Endothelial cell of hepatic sinusoid (primary cell): Measurements from ENCODE around the gene ZNRF3.

Experiments
- in situ Hi-C: cut with HindIII; loops from 2 replicates; pipeline ENCODE4 v1.10.0; 2017; ENCODE audit warnings: low sequenced_read_pairs

The ZNRF3 gene

DNA sequence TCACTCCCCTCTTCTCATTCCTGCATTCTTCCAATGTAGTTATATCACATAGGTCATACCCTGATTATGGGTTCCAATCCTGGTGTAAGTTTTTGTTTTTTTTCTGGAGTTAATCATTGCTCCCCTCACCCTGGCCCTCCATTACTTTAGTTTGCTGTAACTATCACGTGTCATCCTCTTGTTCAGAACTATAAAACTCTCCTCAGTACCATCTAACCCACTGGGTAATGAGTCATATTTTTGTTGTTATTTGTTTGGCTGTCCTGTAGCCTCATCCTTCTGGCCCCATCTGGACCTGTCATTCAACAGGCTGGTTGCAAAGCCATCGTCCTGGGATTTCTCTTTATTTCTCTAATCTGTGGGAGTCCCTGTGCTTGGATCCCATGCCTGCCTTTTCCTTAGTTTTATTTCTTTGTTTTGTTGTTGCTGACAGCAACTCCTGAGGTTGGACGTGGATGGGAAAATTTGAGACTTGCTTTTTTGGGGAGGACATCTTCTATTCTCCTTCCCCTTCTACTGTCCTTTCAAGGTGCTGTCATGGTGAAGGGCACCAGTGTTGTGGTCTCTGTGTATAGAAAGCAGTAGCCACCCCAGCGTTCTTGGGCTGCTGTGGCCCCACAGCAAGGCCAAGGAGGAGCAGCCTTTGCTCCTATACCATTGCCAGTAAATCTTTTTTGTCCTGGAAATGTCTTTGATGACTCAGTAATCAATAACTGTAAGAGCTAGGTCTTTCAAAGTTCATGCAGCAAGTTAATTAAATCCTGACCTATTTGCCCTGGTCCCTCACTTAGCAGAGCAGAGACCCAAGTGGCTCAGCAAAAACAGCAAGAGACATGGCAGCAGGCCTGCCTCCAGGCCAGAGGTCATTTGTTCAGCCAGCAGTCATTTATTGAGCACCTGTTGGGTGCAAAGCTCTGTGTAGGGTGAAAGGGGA, 95.8 kb downstream of the ZNRF3 start:
- in situ Hi-C loops = no loop called here

DNA sequence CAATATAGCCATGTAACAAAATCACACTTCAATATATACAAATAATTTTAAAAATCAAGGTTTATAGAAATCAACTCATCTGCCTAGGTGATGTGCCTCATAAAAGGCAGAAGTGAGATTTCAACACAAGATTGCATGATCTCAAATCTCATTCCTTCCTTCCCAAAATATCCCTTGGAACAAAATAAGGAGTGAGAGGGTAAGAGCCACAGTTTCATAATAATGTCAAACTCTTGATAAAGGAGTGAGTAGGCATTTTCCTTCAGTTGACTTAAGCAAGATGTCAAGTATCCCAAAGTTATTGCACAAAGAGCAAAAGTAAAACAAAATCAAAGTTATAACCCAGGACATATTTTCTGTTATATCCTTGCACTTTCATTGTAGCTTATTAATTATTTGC, 97.0 kb downstream of the ZNRF3 start:
- in situ Hi-C loops = no loop called here

DNA sequence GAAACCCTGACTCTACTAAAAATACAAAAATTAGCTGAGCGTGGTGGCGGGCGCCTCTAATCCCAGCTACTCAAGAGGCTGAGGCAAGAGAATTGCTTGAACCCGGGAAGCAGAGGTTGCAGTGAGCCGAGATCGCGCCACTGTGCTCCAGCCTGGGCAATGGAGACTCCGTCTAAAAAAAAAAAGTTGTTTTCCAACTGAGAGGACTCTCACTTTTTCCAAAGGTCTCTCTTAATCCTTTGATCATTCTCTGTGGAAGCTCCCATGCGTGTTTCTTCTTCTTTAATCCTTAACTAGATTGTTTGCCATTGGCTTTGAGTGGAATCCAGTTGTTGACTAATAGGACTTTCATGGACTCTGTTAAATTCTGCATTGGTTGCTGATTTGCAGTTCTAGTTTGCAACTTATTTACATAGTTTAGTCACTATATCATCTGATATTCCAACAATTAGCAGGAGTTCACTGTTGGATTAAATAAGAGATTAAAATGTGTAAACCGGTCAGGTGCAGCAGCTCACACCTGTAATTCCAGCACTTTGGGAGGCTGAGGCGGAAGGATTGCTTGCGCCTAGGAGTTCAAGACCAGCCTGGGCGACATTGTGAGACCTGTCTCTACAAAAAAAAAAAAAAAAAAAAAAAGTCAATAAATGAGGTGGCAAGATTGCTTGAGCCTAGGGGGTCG, 98.6 kb downstream of the ZNRF3 start:
- in situ Hi-C loops = no loop called here

DNA sequence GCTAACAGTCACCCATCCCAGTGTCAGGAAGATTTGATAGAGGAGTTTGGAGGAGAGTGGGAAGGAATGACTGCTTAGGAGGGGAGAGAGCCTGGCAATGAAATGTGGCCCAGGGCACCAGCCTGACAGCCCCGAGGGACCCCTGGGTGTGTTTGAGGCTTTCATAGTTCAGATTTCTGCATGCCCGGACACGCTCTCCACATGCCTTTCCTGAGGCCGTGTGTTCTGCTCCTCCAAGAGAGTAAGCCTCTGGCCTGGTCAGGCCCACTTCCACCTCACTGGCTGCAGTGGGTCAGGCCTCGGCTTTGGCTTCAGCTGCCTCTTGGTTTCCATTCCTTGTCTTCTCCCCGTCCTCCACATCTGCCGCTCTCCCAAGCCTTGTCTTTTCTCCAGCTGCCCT, 99.8 kb downstream of the ZNRF3 start:
- in situ Hi-C loops = no loop called here

DNA sequence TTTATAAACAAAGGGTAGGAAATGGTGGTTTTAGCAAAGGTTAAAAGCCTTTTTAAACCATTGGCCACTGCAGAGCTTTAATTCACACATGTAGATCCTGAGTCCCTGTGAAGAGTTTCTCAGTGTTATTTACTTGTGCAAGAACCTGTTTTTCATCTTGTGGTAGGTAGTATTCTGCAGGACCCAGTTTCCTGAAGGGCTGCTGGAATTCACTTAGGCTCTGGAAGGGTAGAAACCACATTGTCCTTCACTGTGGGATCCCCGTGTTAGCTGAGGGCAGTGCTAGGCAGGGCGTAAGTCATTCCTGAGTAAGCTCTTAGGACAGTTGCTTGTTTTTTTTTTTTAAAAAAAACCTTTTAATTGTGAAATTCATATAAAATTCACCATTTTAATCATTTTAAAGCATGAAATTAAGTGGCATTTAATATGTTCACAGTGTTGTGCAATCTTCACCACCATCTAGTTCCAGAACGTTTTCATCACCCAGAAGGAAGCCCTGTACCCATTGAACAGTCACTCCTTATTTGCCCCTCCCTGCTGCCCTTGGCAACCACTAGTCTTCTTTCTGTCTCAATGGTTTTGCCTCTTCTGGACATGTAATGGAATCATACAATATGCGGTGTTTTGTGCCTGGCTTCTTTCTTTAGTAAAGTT, 100.5 kb downstream of the ZNRF3 start:
- in situ Hi-C loops = no loop called here

DNA sequence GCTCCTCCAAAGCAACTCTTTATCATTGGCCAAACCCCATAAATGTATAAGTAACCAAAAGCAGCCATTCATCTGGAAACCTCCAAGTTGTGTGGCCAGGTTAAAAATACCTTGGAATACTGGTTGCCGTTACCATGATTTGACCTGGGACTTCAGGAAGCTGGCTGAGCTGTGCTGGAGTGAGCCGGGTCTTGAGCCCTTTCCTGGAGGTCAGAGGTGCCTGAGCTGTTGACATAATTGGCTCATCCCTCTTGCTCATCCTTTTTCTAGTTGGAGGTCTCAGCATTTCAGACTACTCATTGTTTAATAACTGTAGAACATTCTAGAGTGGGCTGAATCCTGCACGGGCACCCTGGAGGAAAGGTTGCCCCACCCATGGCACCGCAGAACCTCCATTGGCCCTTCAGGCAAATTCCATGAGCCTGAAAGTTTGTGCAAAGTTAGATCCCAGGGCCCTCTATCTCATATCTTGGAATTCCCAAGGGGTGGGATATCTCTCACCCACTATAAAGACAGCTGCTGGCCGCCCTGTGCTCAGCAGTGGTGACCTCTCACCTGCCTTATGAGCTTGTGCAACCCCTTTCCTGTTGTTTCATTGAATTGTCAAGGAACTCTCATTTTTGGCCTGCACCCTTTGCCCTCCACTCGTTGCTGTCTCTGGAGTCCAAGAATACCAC, 101.2 kb downstream of the ZNRF3 start:
- in situ Hi-C loops = loop anchor here (5.0 kb wide), 1 partner anchor 97 kb away; no protein-coding TSS in a partner anchor

DNA sequence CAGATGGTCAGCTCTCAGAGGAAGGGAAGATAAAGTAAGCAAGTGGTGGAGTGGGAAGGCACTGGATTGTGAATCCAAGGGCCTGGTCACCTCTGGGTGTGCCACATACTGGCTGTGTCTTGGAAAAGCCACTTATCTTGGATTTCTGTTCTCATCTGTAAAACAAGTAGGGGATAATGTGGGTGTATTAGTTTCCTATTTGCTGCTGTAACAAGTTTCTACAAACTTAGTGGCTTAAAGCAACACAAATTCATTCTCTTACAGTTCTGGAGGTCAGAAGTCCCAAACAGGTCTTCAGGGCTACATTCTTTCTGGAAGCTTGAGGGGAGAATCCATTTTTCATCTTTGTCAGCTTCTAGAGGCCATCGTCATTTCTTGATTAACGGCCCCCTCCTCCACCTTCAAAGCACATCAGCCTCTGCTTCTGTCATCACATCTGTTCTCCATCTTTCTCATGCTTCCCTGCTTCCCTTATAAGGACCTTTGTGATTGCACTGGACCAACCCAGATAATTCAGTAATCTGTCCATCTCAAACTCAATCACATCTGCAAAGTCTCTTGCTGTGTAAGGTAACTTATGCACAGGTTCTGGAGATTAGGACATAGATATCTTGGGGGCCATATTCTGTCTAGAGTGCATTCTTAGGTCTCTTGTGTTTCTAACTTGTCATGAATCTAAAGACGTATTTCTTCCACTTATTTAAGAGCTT, 102.4 kb downstream of the ZNRF3 start:
- in situ Hi-C loops = loop anchor here (5.0 kb wide), 1 partner anchor 98 kb away; no protein-coding TSS in a partner anchor

DNA sequence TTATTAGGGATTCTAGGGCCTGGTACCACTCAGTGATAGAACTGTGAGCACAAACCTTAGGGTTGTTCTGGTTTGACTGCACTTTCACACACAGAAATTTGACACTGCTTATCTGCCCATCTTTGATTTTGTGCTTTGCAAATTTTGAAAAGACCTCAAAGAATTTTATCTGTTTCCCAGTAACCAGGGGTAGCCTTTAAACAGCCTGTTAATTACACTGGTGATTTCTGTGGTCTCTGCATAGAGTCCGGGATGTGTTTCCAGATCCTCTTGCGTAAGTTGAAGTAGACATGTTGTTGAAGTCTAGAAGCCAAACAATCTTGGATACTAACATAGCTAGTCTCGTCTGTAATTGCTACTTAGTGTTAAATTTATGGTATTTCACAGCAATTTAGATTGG, 103.0 kb downstream of the ZNRF3 start:
- in situ Hi-C loops = loop anchor here (5.0 kb wide), 1 partner anchor 99 kb away; no protein-coding TSS in a partner anchor

DNA sequence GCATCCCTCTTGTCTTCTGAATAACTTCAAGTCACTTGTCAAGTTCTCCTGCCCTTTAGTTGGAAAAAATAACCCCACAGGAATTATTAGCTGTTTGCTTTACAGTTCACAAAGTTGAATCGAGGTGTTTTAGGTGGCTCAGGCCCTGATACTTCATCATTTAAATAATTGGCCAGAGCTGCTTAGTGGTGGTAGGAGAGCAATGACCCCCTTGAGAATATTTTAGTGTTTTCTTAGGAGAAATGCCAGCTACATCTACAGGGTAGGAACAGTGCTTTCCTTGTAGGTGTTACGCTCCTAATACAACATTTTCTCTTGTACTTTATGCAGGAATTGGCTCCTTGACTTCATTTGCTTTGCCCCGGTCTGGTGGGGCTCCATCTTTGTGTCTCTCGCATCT, 105.1 kb downstream of the ZNRF3 start:
- in situ Hi-C loops = loop anchor here (5.0 kb wide), 1 partner anchor 101 kb away; no protein-coding TSS in a partner anchor

DNA sequence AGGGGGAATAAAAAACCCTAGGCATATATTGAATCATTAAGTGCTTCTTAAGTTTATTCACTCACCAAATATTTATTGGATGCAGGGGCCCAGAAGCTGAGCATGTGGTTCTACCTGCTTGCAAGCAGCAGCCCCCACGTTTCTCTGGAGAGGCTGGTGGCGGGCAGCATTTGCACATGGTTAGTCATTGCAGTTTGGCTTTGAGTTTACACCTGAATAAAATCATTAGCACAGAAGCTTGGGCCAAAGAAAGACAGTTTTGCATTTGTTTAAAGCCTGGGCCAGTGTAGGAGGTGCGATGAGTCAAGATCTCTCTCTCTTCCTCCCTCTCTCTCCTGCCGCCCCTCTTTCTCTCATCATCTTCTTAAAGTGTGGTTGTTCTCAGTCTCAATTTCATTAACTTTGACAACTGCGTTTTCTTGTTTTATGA, 105.7 kb downstream of the ZNRF3 start:
- in situ Hi-C loops = loop anchor here (5.0 kb wide), 1 partner anchor 102 kb away; no protein-coding TSS in a partner anchor

DNA sequence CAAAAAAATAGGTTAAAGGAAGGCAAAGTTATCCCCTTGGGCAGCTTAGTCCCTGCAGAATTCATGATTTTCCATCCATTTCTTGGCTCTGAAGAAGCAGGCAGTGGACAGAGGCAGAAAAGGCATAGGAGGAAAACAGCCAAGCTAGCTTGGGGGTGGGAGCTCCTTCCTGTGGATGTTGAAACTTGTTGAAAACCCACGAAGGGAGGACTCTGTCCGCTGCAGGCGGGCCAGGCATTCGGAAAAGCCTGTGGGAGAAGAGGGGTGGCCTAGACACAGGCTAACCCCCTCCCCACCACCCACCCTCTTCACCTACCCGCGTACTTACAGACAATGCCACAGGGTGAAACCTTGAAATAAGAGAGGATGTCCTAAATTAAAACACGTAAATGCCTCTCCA, 106.1 kb downstream of the ZNRF3 start:
- in situ Hi-C loops = loop anchor here (5.0 kb wide), 1 partner anchor 102 kb away; no protein-coding TSS in a partner anchor

DNA sequence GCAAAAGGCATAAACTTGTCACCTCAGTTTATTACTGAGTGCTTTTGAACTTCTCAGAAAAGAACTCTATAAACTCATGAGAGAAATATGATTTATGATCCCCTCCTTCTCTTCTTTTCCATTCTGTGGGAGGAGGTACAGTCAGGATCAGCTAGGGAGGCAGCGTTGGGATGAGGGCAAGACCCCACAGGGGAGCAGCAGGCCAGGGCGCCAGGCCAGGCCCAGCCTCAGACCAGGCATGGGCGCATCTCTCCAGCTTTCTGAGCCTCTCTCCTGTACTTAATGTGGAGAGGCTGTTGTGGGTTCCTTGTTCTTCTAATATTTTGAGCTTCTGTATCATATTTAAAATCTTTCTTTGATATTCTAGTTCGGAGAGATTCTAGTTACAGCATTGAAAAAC, 106.5 kb downstream of the ZNRF3 start:
- in situ Hi-C loops = loop anchor here (5.0 kb wide), 1 partner anchor 103 kb away; no protein-coding TSS in a partner anchor

DNA sequence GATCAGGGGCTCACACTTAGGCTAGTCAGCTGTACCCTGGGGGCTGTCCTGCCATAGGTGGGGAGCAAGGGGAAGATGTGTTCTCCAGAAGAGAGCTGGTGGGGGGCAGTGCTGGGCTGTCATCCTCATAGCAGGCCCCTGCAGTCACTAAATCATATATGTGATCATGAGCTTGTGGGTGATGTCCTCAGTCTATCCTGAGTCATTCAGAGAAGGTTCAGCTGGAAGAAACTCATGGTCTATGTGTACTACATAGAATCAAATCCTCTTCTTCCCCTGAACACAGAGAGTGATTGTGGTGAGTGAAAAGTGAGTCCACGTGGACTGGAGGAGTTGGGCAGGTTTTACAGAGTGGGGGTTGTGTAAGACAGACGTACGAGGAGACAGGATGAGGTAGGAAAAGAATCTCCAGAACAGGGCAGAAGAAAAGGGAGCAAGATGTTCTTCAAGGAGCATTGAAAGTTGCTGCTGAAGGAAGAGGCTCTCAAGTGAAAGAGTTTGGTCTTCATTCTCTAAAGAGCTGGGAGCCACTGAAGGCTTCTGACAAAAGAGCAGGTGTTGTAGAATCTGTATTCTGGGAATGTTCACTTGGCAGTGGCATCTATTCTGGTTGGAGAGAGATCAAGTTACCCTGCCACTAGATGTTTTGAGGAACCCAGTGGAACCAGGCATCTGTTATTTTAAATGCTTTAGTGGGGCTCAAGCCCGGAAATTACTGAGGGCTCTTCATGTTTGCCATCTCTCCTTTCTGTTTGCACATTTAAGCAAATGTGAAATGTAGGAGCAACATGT, 109.4 kb downstream of the ZNRF3 start:
- in situ Hi-C loops = no loop called here

DNA sequence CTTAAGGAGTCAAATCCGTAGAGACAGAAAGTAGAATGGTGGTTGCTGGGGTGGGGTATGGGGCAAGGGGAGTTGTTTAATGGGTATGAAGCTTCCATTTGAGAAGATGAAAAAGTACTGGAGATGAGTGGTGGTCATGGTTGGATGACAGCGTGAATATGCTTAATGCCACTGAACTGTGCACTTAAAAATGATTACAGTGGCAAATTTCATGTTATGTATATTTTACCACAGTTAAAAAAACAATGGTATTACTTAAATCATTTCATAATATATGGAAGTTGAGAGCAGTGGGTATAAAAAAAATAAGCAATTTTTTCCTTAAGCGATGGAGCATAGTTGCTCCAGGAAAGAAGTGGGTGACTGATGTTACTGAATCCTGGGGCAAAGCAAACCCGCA, 111.2 kb downstream of the ZNRF3 start:
- in situ Hi-C loops = no loop called here

DNA sequence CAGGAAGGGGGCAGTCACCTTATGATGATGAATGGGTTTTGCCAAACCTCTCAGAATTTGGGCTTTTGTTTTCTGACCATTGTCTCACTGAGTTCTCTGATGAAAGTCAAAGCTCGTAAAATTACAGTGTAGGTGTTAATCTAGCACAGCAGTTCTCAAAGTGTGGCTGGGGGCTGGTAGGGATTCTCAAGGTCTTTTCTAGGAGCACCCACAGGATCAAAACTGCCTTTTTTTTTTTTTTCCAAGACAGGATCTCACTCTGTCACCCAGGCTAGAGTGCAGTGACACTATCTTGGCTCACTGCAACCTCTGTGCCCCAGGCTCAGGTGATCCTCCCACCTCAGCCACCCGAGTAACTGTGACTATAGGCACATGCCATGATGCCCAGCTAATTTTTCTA, 112.2 kb downstream of the ZNRF3 start:
- in situ Hi-C loops = no loop called here

DNA sequence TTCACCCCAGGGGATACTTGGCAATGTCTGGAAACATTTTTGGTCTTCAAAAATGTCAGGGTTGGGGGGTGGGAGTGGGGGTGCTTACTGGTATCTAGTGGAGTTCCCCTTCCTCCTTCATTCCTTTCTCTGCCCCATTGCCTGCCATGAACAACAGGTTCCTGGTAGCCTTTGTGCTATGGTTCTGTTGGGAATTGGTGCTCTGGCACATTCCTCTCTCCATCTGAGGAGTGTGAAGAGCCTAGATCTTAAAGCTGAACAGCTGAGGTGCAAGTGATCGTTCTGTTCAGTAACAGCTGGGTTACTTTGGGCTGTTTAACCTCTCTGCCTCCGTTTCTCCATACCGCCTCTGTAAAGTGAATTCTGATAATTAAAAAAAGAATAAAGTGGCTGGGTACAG, 114.0 kb downstream of the ZNRF3 start:
- in situ Hi-C loops = no loop called here

DNA sequence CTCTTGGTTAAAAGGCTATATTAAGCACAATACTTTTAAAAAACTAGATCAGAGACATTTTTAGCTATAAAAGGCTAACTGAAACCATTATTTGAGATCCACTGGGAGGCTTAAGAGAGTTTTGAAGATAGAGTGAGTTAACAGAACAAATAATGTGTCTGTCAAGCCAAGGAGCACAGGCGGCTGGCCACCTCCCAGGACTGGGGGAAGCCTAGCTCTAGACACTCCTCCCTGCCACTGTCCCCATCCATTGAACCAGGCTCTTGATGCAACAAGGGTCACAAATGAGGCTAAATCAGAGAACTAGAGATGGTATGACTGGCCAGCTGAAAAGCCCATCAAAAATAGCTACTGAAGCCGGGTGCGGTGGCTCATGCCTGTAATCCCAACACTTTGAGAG, 115.3 kb downstream of the ZNRF3 start:
- in situ Hi-C loops = no loop called here

DNA sequence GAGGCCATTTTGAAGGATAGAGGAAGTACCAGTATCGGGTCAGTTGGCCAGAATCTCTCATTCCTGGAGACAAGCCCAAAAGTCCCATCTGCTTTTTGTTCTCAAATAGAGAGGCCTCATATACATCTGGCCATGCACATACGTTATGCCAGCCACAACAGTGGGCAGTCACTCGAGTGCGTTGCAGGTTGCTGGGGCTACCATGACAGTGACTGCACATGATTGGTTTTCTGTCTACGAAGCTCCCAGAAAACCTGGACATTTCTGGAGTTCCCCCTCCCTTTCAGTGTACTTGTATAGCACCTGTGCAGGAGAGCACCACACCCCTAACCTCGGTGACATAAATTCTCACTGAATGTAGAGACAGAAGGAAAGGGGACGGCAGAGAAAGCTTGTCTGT, 116.1 kb downstream of the ZNRF3 start:
- in situ Hi-C loops = no loop called here

DNA sequence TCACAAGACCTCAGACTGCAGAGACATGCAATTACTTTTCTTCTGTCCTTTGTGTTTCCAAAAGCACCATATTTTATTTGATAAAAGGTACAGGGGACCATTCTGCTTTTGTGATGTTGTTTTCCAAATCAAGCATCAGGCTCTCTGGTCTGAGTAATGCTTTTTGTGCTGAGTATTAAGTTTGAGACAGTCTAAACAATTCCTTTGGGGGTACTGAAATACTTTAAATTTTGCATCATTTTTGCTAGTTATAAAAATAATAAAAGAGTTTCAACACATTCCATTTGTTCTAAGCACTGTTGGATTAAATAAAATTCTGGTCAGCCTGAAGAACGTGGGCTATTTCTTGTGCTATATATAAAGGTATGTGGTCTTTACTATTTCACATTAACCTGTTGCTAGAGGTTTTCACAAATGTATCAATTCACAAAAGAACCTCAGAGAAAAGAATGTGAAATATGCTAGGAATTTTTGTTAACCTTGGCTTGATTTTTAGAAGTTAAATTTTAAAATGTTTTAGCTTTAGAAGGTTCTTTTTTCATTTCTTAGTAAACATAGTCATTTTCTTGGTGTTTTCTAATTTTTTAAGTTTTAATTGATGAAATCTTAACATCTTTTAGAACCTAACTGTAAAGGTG, 116.7 kb downstream of the ZNRF3 start:
- in situ Hi-C loops = no loop called here
